ENCODE results near the gene RBM28. TPM values are rescaled to one million over a fixed set of nuclear protein-coding genes. Genes with fewer than 3 reads are reported as not detected.

RBM28 gene
- total RNA-seq, 4 donors from 2014 or later, result 14.4 to 226 (median 44.0) TPM

DNA sequence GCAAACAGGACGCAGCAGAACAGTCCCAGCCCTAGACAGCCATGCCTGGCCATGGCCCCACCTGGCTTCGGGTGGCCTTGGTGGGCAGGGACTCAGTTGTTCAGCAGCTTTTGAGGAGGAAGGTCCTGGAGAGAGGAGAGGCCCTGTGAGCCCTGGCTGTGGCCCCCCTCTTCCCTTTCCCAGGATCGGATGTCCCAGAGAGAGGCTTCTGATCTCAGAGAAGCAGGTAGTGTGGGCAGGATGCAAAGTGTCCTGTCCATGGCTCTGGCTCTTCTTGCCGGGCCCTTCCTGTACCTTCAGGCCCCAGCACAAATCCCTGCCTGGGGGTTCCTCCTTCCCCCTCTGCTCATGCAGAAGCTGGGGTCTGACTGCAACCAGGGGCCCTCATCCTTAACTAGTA lies 16.2 kb upstream of the RBM28 start:
- Histone ChIP-seq H3K27ac (no peak overlapping the region), H3K36me3 (no peaks in the 10 kb centered on the region), H3K4me3 (no peak overlapping the region), H3K4me1 (peaks cover 0 to 4% of the 10 kb centered on the region in 2 donors), H3K27me3 (no peaks in the 10 kb centered on the region), H3K9me3 (no peaks in the 10 kb centered on the region)
- intact Hi-C loops (cut with DNase I; ENCODE audit: low total_unique reads), result no loop called here
- no peak for DNase-seq
- TF ChIP-seq, protein P1, sequence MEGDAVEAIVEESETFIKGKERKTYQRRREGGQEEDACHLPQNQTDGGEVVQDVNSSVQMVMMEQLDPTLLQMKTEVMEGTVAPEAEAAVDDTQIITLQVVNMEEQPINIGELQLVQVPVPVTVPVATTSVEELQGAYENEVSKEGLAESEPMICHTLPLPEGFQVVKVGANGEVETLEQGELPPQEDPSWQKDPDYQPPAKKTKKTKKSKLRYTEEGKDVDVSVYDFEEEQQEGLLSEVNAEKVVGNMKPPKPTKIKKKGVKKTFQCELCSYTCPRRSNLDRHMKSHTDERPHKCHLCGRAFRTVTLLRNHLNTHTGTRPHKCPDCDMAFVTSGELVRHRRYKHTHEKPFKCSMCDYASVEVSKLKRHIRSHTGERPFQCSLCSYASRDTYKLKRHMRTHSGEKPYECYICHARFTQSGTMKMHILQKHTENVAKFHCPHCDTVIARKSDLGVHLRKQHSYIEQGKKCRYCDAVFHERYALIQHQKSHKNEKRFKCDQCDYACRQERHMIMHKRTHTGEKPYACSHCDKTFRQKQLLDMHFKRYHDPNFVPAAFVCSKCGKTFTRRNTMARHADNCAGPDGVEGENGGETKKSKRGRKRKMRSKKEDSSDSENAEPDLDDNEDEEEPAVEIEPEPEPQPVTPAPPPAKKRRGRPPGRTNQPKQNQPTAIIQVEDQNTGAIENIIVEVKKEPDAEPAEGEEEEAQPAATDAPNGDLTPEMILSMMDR (IDR thresholded peaks at IDR 0.05), result no peak
- TF ChIP-seq POLR2A (IDR thresholded peaks at IDR 0.05), result no peak

DNA sequence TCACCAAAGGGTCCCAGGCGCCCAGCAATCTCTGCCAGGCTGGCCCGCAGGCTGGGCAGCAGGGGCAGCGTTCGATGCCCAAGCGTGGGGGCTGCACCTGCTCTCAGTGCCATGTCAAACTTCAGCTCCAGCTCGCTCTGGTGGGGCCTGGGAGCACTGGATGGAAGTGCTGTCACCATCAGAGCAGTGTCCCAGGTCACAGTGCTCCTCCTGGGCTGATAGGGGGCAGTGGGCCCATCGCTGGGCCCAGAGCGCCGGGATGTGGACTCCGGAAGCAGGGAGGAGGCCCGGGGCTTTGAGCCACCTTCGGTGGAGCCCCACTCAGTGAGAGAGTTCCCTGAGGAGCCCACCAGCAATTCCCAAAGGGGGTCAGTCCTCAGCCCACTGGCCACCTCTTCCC lies 15.6 kb upstream of the RBM28 start:
- H3K4me3 ChIP-seq, result no peak overlapping the region
- intact Hi-C loops (cut with DNase I; ENCODE audit: low total_unique reads), result no loop called here
- H3K27me3 ChIP-seq, result no peaks in the 10 kb centered on the region
- H3K4me1 ChIP-seq, result peaks cover 0 to 4% of the 10 kb centered on the region in 2 donors
- no peaks in the 10 kb centered on the region for H3K36me3 ChIP-seq
- no peaks in the 10 kb centered on the region for H3K9me3 ChIP-seq
- DNase-seq, result no peak
- TF ChIP-seq, protein P1 (IDR thresholded peaks at IDR 0.05), result no peak
- TF ChIP-seq POLR2A (IDR thresholded peaks at IDR 0.05), result no peak
- no peak overlapping the region for H3K27ac ChIP-seq

DNA sequence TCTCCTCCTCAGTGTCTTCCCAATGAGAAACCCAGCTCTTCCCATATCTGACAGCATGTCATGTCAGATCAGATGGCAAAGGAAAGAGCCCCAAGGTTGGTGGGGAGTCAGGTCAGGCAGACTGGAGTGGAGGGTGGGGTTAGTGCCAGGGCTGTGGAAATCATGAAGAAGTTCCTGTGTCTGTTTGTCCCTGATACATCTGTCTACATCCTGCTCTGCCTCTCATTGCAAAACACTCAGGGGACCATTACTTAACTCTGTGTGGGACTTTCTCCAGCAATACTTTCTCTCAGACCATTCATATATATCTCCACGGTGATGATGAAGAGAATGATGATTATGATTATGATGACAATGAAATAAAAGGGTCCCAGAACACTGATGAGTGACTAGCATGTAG lies 14.5 kb upstream of the RBM28 start:
- Histone ChIP-seq H3K27ac (no peak overlapping the region), H3K36me3 (no peaks in the 10 kb centered on the region), H3K4me1 (peaks cover 0 to 4% of the 10 kb centered on the region in 2 donors), H3K27me3 (peaks cover 0 to 8% of the 10 kb centered on the region in 2 donors), H3K4me3 (no peak overlapping the region), H3K9me3 (no peaks in the 10 kb centered on the region)
- intact Hi-C loops (cut with DNase I; ENCODE audit: low total_unique reads), result no loop called here
- DNase-seq, result no peak
- TF ChIP-seq, protein P1 (IDR thresholded peaks at IDR 0.05), result no peak
- TF ChIP-seq POLR2A (IDR thresholded peaks at IDR 0.05), result no peak

DNA sequence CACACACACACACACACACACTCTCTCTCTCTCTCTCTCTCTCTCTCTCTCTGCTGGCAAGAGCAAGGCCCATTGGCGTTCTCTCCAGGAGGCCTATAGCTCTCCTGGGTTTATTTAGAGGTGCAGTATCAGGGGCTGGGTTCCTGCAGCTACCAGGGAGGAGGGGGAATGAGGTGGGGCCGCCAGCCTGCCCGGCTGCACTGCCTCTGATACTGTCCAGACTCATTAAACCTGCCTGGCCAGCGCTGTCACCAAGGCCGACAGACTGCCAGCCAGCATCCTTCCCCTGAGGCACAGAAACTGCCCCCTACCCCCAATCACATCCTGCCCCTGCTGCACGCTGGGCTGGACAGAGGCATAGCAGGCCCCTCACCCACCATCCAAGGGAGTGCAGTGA lies 13.5 kb upstream of the RBM28 start:
- intact Hi-C loops (cut with DNase I; ENCODE audit: low total_unique reads), result no loop called here
- Histone ChIP-seq H3K36me3 (no peaks in the 10 kb centered on the region), H3K4me3 (no peak overlapping the region), H3K27me3 (peaks cover 2 to 8% of the 10 kb centered on the region in 2 donors), H3K4me1 (peaks cover 0 to 4% of the 10 kb centered on the region in 2 donors), H3K9me3 (no peaks in the 10 kb centered on the region), H3K27ac (no peak overlapping the region)
- no peak for DNase-seq
- TF ChIP-seq, protein P1 (IDR thresholded peaks at IDR 0.05), result no peak

DNA sequence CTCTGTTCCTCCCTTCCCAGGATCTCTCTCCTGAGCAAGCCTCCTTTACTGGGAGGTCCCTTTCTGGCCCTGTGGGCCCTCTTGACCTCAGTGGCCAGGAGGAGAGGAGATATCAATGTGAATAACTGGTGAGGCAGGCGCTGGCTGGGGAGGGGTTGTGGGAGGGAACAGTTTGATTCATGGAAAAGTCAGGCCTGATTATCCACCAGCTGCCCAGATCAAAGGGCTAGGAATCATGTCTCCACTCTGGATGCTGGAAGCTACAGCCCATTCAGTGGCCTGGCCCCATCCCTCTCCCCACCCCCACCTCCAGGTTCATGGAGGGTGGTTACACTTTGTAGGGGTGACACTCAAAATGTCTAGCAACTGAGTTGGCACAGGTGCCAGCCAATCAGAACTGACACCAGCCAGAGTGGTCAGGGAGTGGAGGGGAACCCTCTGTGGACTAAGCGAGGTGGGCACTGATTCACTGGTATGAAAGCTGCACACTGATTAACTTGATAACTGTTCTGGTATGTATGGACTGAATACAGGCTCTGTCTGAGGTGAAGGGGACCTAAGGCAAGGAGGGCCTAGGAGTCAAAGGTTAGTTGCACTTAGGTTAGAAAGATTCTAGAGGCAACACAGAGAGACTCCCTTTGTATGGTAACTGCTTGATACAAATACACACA lies 13.0 kb upstream of the RBM28 start:
- intact Hi-C loops (cut with DNase I; ENCODE audit: low total_unique reads), result no loop called here
- no peak for TF ChIP-seq POLR2A (IDR thresholded peaks at IDR 0.05)
- TF ChIP-seq, protein P1 (IDR thresholded peaks at IDR 0.05), result no peak
- no peaks in the 10 kb centered on the region for H3K36me3 ChIP-seq
- no peak for DNase-seq
- no peaks in the 10 kb centered on the region for H3K9me3 ChIP-seq
- no peak overlapping the region for H3K4me3 ChIP-seq
- H3K4me1 ChIP-seq, result peaks cover 0 to 7% of the 10 kb centered on the region in 2 donors
- peaks cover 3 to 8% of the 10 kb centered on the region in 2 donors for H3K27me3 ChIP-seq
- no peak overlapping the region for H3K27ac ChIP-seq
